Stimulated activated CD8-positive, alpha-beta memory T cell treated with anti-CD3 and anti-CD28 coated beads, Interleukin-7, amount 100 ng/mL, for 1 hour (primary cell): ENCODE results near the gene PHLDB1.
"Not testable (repeated sequence)": the region's sequence is repeated elsewhere in the genome, so short reads cannot be mapped to it uniquely, and the experiment has no call there.

Source experiments
- DNase-seq, 2 donors: peaks; one replicate each; pipeline ENCODE4 v3.0.0-alpha.2; 2020; ENCODE audit warnings: low read depth in 2 of 2

PHLDB1 gene

GRCh38 chr11:118684187-118684586, 76.8 kb downstream of the PHLDB1 start:
- no peak for DNase-seq

- no peak for DNase-seq
Measured at GRCh38 chr11:118687906-118688305, 80.5 kb downstream of the PHLDB1 start.

DNA sequence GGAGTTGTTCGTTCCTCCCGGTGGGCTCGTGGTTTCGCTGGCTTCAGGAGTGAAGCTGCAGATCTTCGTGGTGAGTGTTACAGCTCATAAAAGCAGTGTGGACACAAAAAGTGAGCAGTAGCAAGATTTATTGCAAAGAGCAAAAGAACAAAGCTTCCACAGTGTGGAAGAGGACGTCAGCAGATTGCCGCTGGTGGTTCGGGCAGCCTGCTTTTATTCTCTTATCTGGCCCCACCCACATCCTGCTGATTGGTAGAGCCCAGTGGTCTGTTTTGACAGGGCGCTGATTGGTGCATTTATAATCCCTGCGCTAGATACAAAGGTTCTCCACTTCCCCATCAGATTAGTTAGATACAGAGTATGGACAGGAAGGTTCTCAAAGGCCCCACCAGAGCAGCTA, 80.9 kb downstream of the PHLDB1 start:
- DNase-seq = not testable (repeated sequence)

GRCh38 chr11:118688851-118689502, 81.6 kb downstream of the PHLDB1 start:
- no peak for DNase-seq

- DNase-seq = no peak
Measured at GRCh38 chr11:118689503-118689851, 82.1 kb downstream of the PHLDB1 start.

DNA sequence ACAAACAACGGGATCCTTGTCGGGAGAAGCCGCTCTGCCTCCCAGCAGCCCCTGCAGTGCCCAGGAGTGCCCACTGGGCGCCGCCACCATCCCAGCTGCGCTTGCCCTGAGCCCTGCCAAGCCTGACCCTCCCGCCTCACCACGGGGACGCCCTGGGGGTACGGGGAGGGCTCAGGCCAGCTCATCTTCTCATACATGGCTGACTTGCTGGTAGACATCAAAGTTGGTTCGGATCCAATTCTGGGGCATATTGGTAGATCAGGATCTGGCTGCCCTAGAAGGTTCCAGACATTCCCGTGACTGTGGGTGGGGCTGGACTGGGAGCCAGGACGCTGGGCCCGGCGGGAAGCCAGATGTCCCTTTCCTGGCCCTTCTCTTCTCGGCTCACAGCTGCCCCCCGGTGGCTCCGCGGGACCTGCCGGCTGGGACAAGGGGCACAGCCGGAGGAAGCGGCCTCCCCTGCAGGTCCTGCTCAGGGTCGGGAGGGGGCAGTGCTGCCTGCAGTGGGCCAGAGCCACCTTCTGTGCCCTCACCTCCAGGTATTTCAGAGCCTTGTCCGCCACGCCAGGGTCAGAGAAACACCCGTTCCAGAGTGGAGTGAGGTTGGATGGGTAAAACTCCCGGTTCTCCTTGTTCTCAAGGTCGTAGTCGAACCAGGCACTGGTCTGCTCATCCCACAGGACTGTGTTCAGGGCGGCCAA, 82.6 kb downstream of the PHLDB1 start:
- DNase-seq = peak; percentile 62 to 65

- DNase-seq = no peak
Measured at GRCh38 chr11:118690553-118691304, 83.3 kb downstream of the PHLDB1 start.

DNA sequence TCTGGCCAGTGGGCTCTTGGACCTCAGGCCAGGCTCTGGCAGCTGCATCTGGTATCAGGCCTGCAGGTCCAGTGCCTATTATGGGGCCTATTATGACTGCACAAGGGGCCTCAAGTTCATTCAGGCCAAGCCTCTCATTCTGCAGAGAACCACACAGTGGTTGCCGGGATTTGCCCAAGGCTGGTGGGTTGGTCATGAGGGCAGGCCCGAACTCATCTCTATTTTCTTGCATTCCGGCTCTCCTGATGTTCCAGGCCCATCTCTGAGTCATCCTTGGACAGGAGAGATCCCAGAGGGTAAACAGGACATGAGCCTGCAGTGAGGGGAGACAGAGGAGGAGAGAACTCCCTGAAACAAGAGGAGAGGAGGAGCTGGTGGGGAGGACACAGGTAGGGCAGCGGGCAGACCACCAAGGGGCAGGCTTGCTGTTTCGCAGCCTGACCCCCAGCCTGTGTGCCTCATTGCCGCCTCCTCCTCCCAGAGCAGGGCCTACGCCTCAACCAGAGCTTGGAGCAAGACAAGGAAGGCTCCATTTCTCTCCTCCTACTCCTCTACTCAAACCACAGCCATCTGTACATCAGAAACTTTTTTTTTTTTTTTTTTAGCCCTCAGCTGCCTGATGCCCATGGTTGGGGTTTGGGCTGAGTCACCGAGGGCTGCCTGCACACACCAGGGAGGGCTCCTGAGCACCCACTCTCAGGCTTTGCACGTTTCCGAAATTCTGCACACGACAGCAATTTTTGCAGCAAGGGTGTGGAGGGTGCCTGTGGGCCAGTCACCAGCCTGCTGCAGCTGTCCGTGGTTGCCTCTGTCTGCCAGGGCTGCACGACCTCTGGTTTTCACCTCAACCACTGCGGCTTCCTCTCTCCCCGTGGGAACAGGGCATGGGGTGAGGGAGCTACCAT, 84.8 kb downstream of the PHLDB1 start:
- peak; percentile 34 to 51 for DNase-seq

- DNase-seq = no peak
Measured at GRCh38 chr11:118694185-118694584, 86.8 kb downstream of the PHLDB1 start.

DNA sequence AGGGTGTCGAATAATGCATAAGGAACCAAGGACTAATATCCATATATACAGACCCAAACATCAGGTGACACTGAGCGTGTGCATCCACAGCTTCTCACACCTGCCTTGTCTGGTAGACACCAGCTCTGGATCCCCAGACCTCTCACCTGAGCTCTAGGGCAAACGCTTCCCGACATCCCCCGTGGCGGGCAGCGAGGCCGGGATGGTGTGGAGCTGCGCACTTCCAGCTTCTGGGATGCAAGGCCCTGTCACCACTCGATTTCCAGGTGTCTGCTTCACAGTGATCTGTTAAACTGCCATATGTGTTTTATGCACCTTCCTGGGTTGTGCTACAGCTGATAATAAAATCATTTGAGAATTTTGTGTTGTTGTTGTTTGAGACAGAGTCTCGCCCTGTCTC, 87.4 kb downstream of the PHLDB1 start:
- DNase-seq = no peak

GRCh38 chr11:118696673-118697226, 89.3 kb downstream of the PHLDB1 start:
- DNase-seq = no peak

GRCh38 chr11:118697346-118697745, 89.9 kb downstream of the PHLDB1 start:
- no peak for DNase-seq

GRCh38 chr11:118699506-118700220, 92.2 kb downstream of the PHLDB1 start:
- peak; percentile 30 to 34 for DNase-seq

GRCh38 chr11:118703563-118704106, 96.2 kb downstream of the PHLDB1 start:
- DNase-seq = no peak

- no peak for DNase-seq
Measured at GRCh38 chr11:118705111-118705741, 97.8 kb downstream of the PHLDB1 start.

- no peak for DNase-seq
Measured at GRCh38 chr11:118705791-118706545, 98.6 kb downstream of the PHLDB1 start.

GRCh38 chr11:118706546-118706825, 99.1 kb downstream of the PHLDB1 start:
- DNase-seq = no peak
